K562 (cell line): ENCODE results near the gene LYST. TPM values are rescaled to one million over a fixed set of nuclear protein-coding genes. Genes with fewer than 3 reads are reported as not detected.
"Not testable (repeated sequence)": the region's sequence is repeated elsewhere in the genome, so short reads cannot be mapped to it uniquely, and the experiment has no call there.

Experiments
- ATAC-seq: fragments of 200-7000 bp; cut with Tn5 transposase; 3 replicates; pipeline ENCODE4 v1.9.1; 2020; ENCODE audit warnings: moderate library complexity
- BruUV-seq: library from RNA; stranded (reverse); fragments of 400-500 nt; replicated peaks from 2 replicates; lab custom pipeline; 2021; lab: Mats Ljungman, UMichigan
- CTCF ChIA-PET: fragments of 300-600 bp; formaldehyde crosslinking; extraction: SDS; loops from one replicate; lab custom pipeline; 2021; ENCODE audit warnings: low intra/inter-chr PET ratio; lab: Yijun Ruan, JAX
- POLR2A ChIA-PET: fragments of 300-600, 350-650 bp; sonication (Branson Sonifier 250); formaldehyde crosslinking; extraction: SDS; loops from one replicate; lab custom pipeline; 2021; ENCODE audit warnings: antibody characterized with exemption, inconsistent platforms; lab: Yijun Ruan, JAX
- DNase-seq, 4 experiments: peaks; one replicate each; pipeline versions ENCODE4 v3.0.0 to v3.0.0-alpha.2; 2011 to 2018; ENCODE audit warnings: low spot score in 3 of 4, mixed read lengths in 3 of 4; ENCODE audit errors: extremely low read depth in 1 of 4
- FAIRE-seq: peaks from 2 replicates; lab custom pipeline; 2011; peaks lifted over from hg19 to GRCh38; lab: Jason Lieb, UNC
- H2AFZ ChIP-seq: 2 replicates; pipeline ENCODE4 v1.6.0; 2011; ENCODE audit warnings: low read depth, low read length, control low read depth, inconsistent platforms
- H3K27ac ChIP-seq: fragments of 200-600 bp; 3 replicates; pipeline ENCODE4 v1.8.0; 2011; ENCODE audit warnings: low read depth, mild to moderate bottlenecking, control low read depth, inconsistent platforms, low read length, moderate library complexity, mixed read lengths; ENCODE audit errors: extremely low read depth
- H3K27me3 ChIP-seq, 2 experiments: fragments of 300-600 bp in 1 of 2; 2 replicates in 1 of 2; 3 replicates in 1 of 2; pipeline versions ENCODE4 v1.6.0 to v1.8.0; 2011; ENCODE audit warnings: inconsistent platforms in 2 of 2, low read length in 2 of 2, mild to moderate bottlenecking in 1 of 2, mixed read lengths in 1 of 2, moderate library complexity in 1 of 2; ENCODE audit not compliant: control insufficient read depth in 2 of 2, insufficient read depth in 2 of 2
- H3K36me3 ChIP-seq: fragments of 300-600 bp; 3 replicates; pipeline ENCODE4 v1.8.0; 2011; ENCODE audit warnings: mild to moderate bottlenecking, low read length, inconsistent platforms; ENCODE audit not compliant: control insufficient read depth, insufficient read depth
- H3K4me1 ChIP-seq, 2 experiments: fragments of 200-600 bp in 1 of 2; replicated peaks in 1 of 2; 2 replicates in 1 of 2; 3 replicates in 1 of 2; pipeline versions ENCODE4 v1.5.1 to v1.8.0; 2011; ENCODE audit warnings: inconsistent platforms in 2 of 2, low read length in 2 of 2, mild to moderate bottlenecking in 1 of 2, mixed read lengths in 1 of 2, moderate library complexity in 1 of 2; ENCODE audit not compliant: control insufficient read depth in 2 of 2, insufficient read depth in 2 of 2
- H3K4me2 ChIP-seq: 2 replicates; pipeline ENCODE4 v1.6.1; 2011; ENCODE audit warnings: low read length, control low read depth, inconsistent platforms, mixed read lengths; ENCODE audit not compliant: insufficient read depth
- H3K4me3 ChIP-seq: fragments of 200-600 bp; sonication (generic), shearing (Covaris generic); 2 replicates; pipeline ENCODE4 v1.5.1; 2016; ENCODE audit warnings: control low read depth, inconsistent platforms
- H3K79me2 ChIP-seq: fragments of 200-600 bp; 3 replicates; pipeline ENCODE4 v1.8.0; 2011; ENCODE audit warnings: low read length, inconsistent platforms; ENCODE audit not compliant: control insufficient read depth, insufficient read depth
- H3K9ac ChIP-seq, 2 experiments: 2 replicates each; pipeline versions ENCODE4 v1.6.0 to v1.6.1; 2011; ENCODE audit warnings: low read depth in 2 of 2, low read length in 2 of 2, control low read depth in 1 of 2, inconsistent platforms in 1 of 2, mild to moderate bottlenecking in 1 of 2, mixed read lengths in 1 of 2; ENCODE audit not compliant: insufficient read depth in 1 of 2
- H3K9me1 ChIP-seq: one replicate; pipeline ENCODE4 v1.6.0; 2011; ENCODE audit warnings: inconsistent platforms, mild to moderate bottlenecking, low read length, moderate library complexity; ENCODE audit not compliant: control insufficient read depth, insufficient read depth
- H3K9me3 ChIP-seq: replicated peaks from 2 replicates; pipeline ENCODE4 v1.5.1; 2011; ENCODE audit warnings: low read depth, low read length, inconsistent platforms; ENCODE audit not compliant: control insufficient read depth, insufficient read depth
- H4K20me1 ChIP-seq: replicated peaks from 2 replicates; pipeline ENCODE4 v1.6.1; 2011; ENCODE audit warnings: low read length, inconsistent platforms, mixed read lengths; ENCODE audit not compliant: control insufficient read depth, insufficient read depth
- CBFA2T3 ChIP-seq: fragments of 450-650 bp; IDR thresholded peaks from 2 replicates; pipeline ENCODE4 v1.6.1; 2017
- ELF1 ChIP-seq: fragments of 200-800 bp; sonication (Bioruptor generic); IDR thresholded peaks from 2 replicates; pipeline ENCODE4 v1.6.1; 2016; ENCODE audit warnings: missing genetic modification characterization, missing compliant biosample characterization
- FOXJ2 ChIP-seq: fragments of 200-800 bp; sonication (Bioruptor generic); IDR thresholded peaks from 2 replicates; pipeline ENCODE4 v1.6.1; 2016; ENCODE audit warnings: missing genetic modification characterization, missing compliant biosample characterization
- FOXM1 ChIP-seq, 2 experiments: fragments of 450-650 bp in 1 of 2; sonication (generic) in 1 of 2; formaldehyde crosslinking in 1 of 2; IDR thresholded peaks; 2 replicates each; pipeline versions ENCODE4 v1.6.1 to v1.9.0; 2017 to 2022; ENCODE audit warnings: low read depth in 2 of 2, mild to moderate bottlenecking in 2 of 2, missing genetic modification reagents in 1 of 2, moderate library complexity in 1 of 2
- JUN ChIP-seq, 2 experiments: sonication (generic) in 1 of 2; formaldehyde crosslinking in 1 of 2; IDR thresholded peaks; 2 replicates each; pipeline versions ENCODE4 v1.6.1 to v1.8.0; 2012 to 2022; ENCODE audit warnings: borderline replicate concordance in 2 of 2, mild to moderate bottlenecking in 2 of 2, improper control_type of control experiment in 1 of 2, low read depth in 1 of 2, low read length in 1 of 2, missing genetic modification reagents in 1 of 2
- PHF21A ChIP-seq: fragments of 450-650 bp; IDR thresholded peaks from 2 replicates; pipeline ENCODE4 v1.6.1; 2017; ENCODE audit warnings: low read depth, borderline replicate concordance
- RCOR1 ChIP-seq, 2 experiments: IDR thresholded peaks; 2 replicates each; pipeline ENCODE4 v1.6.1; 2012; ENCODE audit warnings: low read depth in 2 of 2, low read length in 2 of 2, borderline replicate concordance in 1 of 2, improper control_type of control experiment in 1 of 2
- SMARCB1 ChIP-seq: IDR thresholded peaks from 2 replicates; pipeline ENCODE4 v1.6.1; 2011; ENCODE audit warnings: improper control_type of control experiment, low read depth; ENCODE audit not compliant: insufficient read length
- ZFPM2 ChIP-seq: fragments of 250-450 bp; sonication (Bioruptor Pico); IDR thresholded peaks from 2 replicates; pipeline ENCODE4 v1.5.1; 2022; ENCODE audit warnings: mild to moderate bottlenecking
- WGBS: fragments of 100-300 bp; shearing (Covaris generic); methylation state at CpG from one replicate; pipeline ENCODE4 v1.1.6; 2016; ENCODE audit warnings: low coverage, mixed read lengths; ENCODE audit not compliant: insufficient coverage; ENCODE audit errors: missing lambda C conversion rate; 5-methylcytosine and 5-hydroxymethylcytosine counted together
- in situ Hi-C: fragments of 300-500 bp; cut with MboI; formaldehyde crosslinking; loops from 4 replicates; pipeline ENCODE4 v1.15.0; 2018; ENCODE audit warnings: inconsistent platforms, mixed read lengths
- intact Hi-C: fragments of 100-400 bp; cut with micrococcal nuclease; formaldehyde crosslinking; loops from 2 replicates; pipeline ENCODE4 v1.14.2; 2022
- polyA plus RNA-seq, 8 experiments: library from polyadenylated mRNA; depleted of rRNA in 4 of 8; stranded (reverse) in 5 of 8; unstranded in 3 of 8; fragments of >200 nt; fragmentation: Nextera tagmentation in 2 of 8; fragmentation: Illumina TruSeq in 1 of 8; extraction: Ambion mirVana in 2 of 8; extraction: Trizol in 1 of 8; gene quantifications; 2 replicates each; pipeline versions ENCODE4 v1.2.1 to v1.2.3, GENCODE V29; 2011 to 2014; ENCODE audit warnings: inconsistent platforms in 1 of 8, missing spikeins in 1 of 8
- total RNA-seq, 7 experiments: library from RNA; depleted of rRNA in 6 of 7; stranded (reverse); fragments of >200 nt in 6 of 7; fragmentation: Illumina TruSeq in 2 of 7; extraction: Trizol in 2 of 7; gene quantifications; 2 replicates each; pipeline versions ENCODE4 v1.2.1 to v1.2.3, GENCODE V29; 2011 to 2021; ENCODE audit warnings: low replicate concordance in 1 of 7
- TF ChIP-seq, protein P1 (sequence below): fragments of 200-800 bp; sonication (Bioruptor generic); IDR thresholded peaks from 2 replicates; pipeline ENCODE4 v1.6.1; 2017; ENCODE audit warnings: missing genetic modification characterization, missing compliant biosample characterization
- TF ChIP-seq, protein P2 (sequence below): fragments of 450-650 bp; formaldehyde crosslinking; IDR thresholded peaks from 2 replicates; pipeline ENCODE4 v1.4.0; 2022; ENCODE audit warnings: missing genetic modification characterization
- TF ChIP-seq, protein P3 (sequence below): sonication (generic); formaldehyde crosslinking; IDR thresholded peaks from 2 replicates; pipeline ENCODE4 v1.8.0; 2022; ENCODE audit warnings: missing genetic modification reagents, mild to moderate bottlenecking, moderate library complexity, borderline replicate concordance

LYST gene
- total and polyA plus RNA-seq, 9 of the 15 experiments (the other 6 are each of a cell fraction or from before 2014, with no cell fraction given): 0.73 to 2.4 (median 1.4) TPM

DNA sequence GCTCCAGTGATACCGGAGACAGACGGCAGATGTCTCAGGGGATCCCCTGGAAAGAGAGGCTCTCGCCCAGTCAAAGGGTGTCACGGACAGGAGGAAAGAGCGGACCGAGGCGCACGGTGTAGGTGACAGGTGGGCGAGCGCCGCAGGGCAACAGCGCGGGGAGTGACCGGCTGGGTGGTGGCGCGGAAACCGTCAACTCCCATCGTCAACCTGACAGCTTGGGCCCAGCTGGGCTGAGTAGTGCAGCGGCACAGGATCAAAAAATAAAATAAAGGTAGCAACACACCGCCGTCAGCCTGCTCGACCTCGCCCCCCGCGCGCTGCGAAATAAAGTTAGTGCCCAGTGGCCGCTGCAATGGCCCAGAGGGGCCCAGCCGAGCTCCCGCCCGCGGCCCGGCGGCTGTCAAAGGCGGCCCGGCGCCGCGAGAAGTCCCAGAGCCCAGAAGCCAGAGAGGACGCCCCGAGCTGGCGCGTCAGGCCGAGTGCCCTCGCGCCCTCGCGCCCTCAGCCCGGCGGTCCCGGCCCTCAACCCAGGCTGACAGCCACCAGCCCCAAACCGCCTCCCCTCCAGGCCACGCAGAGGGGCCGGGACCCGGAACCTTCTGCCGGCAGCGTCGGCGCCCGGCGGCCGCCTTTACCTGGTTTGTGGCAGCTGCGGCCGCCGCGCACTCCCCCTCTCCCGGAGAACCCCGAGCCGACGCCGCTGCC is at the start of gene LYST (continued):
- TF ChIP-seq RCOR1 (IDR thresholded peaks at IDR 0.05; ENCODE audit: borderline replicate concordance in 1 of 2, low read depth in 2 of 2, low read length in 2 of 2) (no peak), ELF1 (no peak), JUN (IDR thresholded peaks at IDR 0.05; ENCODE audit: borderline replicate concordance, low read depth, low read length) (no peak), JUN (CRISPR knock-in tag; IDR thresholded peaks at IDR 0.05; ENCODE audit: borderline replicate concordance) (no peak), FOXM1 (IDR thresholded peaks at IDR 0.05; ENCODE audit: low read depth) (no peak), FOXM1 (CRISPR knock-in tag; IDR thresholded peaks at IDR 0.05; ENCODE audit: low read depth) (no peak), PHF21A (no peak), FOXJ2 (tag) (no peak), SMARCB1 (no peak), ZFPM2 (CRISPR knock-in tag) (0 out of 2 replicates have a peak, but pooled peaks have one; percentile 43), CBFA2T3 (no peak)
- TF ChIP-seq, protein P1, sequence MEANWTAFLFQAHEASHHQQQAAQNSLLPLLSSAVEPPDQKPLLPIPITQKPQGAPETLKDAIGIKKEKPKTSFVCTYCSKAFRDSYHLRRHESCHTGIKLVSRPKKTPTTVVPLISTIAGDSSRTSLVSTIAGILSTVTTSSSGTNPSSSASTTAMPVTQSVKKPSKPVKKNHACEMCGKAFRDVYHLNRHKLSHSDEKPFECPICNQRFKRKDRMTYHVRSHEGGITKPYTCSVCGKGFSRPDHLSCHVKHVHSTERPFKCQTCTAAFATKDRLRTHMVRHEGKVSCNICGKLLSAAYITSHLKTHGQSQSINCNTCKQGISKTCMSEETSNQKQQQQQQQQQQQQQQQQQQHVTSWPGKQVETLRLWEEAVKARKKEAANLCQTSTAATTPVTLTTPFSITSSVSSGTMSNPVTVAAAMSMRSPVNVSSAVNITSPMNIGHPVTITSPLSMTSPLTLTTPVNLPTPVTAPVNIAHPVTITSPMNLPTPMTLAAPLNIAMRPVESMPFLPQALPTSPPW: no peak
- TF ChIP-seq, protein P2, sequence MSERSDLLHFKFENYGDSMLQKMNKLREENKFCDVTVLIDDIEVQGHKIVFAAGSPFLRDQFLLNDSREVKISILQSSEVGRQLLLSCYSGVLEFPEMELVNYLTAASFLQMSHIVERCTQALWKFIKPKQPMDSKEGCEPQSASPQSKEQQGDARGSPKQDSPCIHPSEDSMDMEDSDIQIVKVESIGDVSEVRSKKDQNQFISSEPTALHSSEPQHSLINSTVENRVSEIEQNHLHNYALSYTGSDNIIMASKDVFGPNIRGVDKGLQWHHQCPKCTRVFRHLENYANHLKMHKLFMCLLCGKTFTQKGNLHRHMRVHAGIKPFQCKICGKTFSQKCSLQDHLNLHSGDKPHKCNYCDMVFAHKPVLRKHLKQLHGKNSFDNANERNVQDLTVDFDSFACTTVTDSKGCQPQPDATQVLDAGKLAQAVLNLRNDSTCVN (CRISPR knock-in tag): no peak
- TF ChIP-seq, protein P3, sequence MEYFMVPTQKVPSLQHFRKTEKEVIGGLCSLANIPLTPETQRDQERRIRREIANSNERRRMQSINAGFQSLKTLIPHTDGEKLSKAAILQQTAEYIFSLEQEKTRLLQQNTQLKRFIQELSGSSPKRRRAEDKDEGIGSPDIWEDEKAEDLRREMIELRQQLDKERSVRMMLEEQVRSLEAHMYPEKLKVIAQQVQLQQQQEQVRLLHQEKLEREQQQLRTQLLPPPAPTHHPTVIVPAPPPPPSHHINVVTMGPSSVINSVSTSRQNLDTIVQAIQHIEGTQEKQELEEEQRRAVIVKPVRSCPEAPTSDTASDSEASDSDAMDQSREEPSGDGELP (CRISPR knock-in tag): peak; percentile 68; the same call in 1 of the 2 replicates

DNA sequence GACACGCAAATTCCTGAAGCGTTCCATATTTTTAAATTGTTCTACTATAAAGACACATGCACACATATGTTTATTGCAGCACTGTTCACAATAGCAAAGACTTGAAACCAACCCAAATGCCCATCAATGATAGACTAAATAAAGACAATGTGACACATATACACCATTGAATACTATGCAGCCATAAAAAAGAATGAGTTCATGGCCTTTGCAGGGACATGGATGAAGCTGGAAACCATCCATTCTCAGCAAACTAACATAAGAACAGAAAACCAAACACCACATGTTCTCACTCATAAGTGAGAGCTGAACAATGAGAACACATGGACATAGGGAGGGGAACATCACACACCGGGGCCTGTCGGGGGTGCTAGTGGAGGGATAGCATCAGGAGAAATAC is 48.8 kb upstream of the LYST start:
- H3K4me1 ChIP-seq, H4K20me1 ChIP-seq, CTCF ChIA-PET, H3K9ac ChIP-seq, POLR2A ChIA-PET, H3K27ac ChIP-seq, ATAC-seq, H3K4me2 ChIP-seq, BruUV-seq, H3K36me3 ChIP-seq, DNase-seq, H3K9me1 ChIP-seq, FAIRE-seq, H3K9me3 ChIP-seq, H3K79me2 ChIP-seq, H2AFZ ChIP-seq, in situ Hi-C loops, intact Hi-C loops, H3K4me3 ChIP-seq: not testable (repeated sequence)
- 3% methylated on average over 4 of the region's 4 CpGs for WGBS
- peaks cover 38 to 42% of the 10 kb centered on the region in 2 experiments; a peak in 4 of 5 replicates for H3K27me3 ChIP-seq
